H1 (cell line): ENCODE results near the gene NCCRP1. TPM values are rescaled to one million over a fixed set of nuclear protein-coding genes. Genes with fewer than 3 reads are reported as not detected.

ENCODE experiments used
- CTCF ChIA-PET: fragments of 300-600 bp; sonication (Branson Sonifier 250); formaldehyde crosslinking; loops from one replicate; lab custom pipeline; 2021; ENCODE audit not compliant: partially characterized antibody; lab: Charles Lee
- POLR2A ChIA-PET: fragments of 300-600 bp; sonication (Branson Sonifier 250); formaldehyde crosslinking; loops from one replicate; lab custom pipeline; 2021; ENCODE audit warnings: inconsistent platforms; ENCODE audit not compliant: partially characterized antibody; lab: Charles Lee
- DNase-seq, 2 experiments: peaks; one replicate each; pipeline versions ENCODE4 v3.0.0 to v3.0.0-alpha.2; 2010 to 2022; ENCODE audit warnings: low spot score in 2 of 2, low read depth in 1 of 2, mixed read lengths in 1 of 2
- FAIRE-seq: peaks from 2 replicates; lab custom pipeline; 2011; peaks lifted over from hg19 to GRCh38; lab: Jason Lieb, UNC
- H2AFZ ChIP-seq: 2 replicates; pipeline ENCODE4 v1.8.1; 2012; ENCODE audit warnings: low read length, inconsistent platforms
- H2AK5ac ChIP-seq: 2 replicates; pipeline ENCODE4 v1.6.1; 2013; ENCODE audit warnings: low read depth, low read length
- H2BK120ac ChIP-seq: replicated peaks from 2 replicates; pipeline ENCODE3; 2013; ENCODE audit warnings: low read depth, low read length, inconsistent platforms
- H2BK12ac ChIP-seq: 2 replicates; pipeline ENCODE4 v1.6.1; 2013; ENCODE audit warnings: low read depth, low read length
- H2BK15ac ChIP-seq: 2 replicates; pipeline ENCODE4 v1.6.1; 2013; ENCODE audit warnings: low read length
- H2BK20ac ChIP-seq: 2 replicates; pipeline ENCODE4 v1.6.1; 2013; ENCODE audit warnings: low read length
- H2BK5ac ChIP-seq: 2 replicates; pipeline ENCODE4 v1.6.1; 2013; ENCODE audit warnings: low read depth, low read length
- H3K14ac ChIP-seq: 2 replicates; pipeline ENCODE4 v1.6.1; 2013; ENCODE audit warnings: inconsistent platforms; ENCODE audit not compliant: insufficient read length
- H3K18ac ChIP-seq: 2 replicates; pipeline ENCODE4 v1.6.1; 2013; ENCODE audit warnings: low read length; ENCODE audit errors: extremely low read depth
- H3K23ac ChIP-seq: 2 replicates; pipeline ENCODE4 v1.6.1; 2013; ENCODE audit warnings: inconsistent platforms; ENCODE audit not compliant: insufficient read length
- H3K23me2 ChIP-seq: 2 replicates; pipeline ENCODE4 v1.6.1; 2013; ENCODE audit warnings: low read depth, low read length
- H3K27ac ChIP-seq: 2 replicates; pipeline ENCODE4 v1.6.1; 2011; ENCODE audit warnings: low read depth, low read length, inconsistent platforms
- H3K27me3 ChIP-seq, 4 experiments: replicated peaks in 1 of 4; 1 replicate in 1 of 4; 2 replicates in 3 of 4; pipeline versions ENCODE4 v1.6.1 to v1.8.1; 2011 to 2013; ENCODE audit warnings: low read length in 3 of 4, mild to moderate bottlenecking in 3 of 4, inconsistent platforms in 2 of 4, mixed read lengths in 2 of 4, moderate library complexity in 1 of 4; ENCODE audit not compliant: control insufficient read depth in 3 of 4, insufficient read depth in 3 of 4; ENCODE audit errors: extremely low read depth in 1 of 4
- H3K36me3 ChIP-seq, 4 experiments: 2 replicates each; pipeline versions ENCODE4 v1.6.1 to v1.8.1; 2011 to 2013; ENCODE audit warnings: mild to moderate bottlenecking in 4 of 4, low read length in 3 of 4, moderate library complexity in 2 of 4, control low read depth in 1 of 4, inconsistent platforms in 1 of 4; ENCODE audit not compliant: insufficient read depth in 4 of 4, control insufficient read depth in 2 of 4
- H3K4ac ChIP-seq: replicated peaks from 2 replicates; pipeline ENCODE3; 2013; ENCODE audit warnings: low read length, low read depth, mixed read lengths, inconsistent platforms; ENCODE audit not compliant: insufficient read length
- H3K4me1 ChIP-seq, 4 experiments: replicated peaks in 1 of 4; 1 replicate in 1 of 4; 2 replicates in 3 of 4; pipeline versions ENCODE4 v1.6.1 to v1.8.1; 2011 to 2013; ENCODE audit warnings: low read length in 3 of 4, inconsistent platforms in 2 of 4, mixed read lengths in 1 of 4; ENCODE audit not compliant: insufficient read depth in 4 of 4, control insufficient read depth in 3 of 4
- H3K4me2 ChIP-seq, 2 experiments: 2 replicates each; pipeline versions ENCODE4 v1.6.1 to v1.8.1; 2011 to 2013; ENCODE audit warnings: low read depth in 2 of 2, low read length in 2 of 2, control low read depth in 1 of 2, inconsistent platforms in 1 of 2, mild to moderate bottlenecking in 1 of 2; ENCODE audit not compliant: insufficient read depth in 1 of 2
- H3K4me3 ChIP-seq, 4 experiments: fragments of 200-600, 300-600 bp in 1 of 4; sonication (generic), shearing (Covaris generic), sonication (Bioruptor Twin) in 1 of 4; 2 replicates each; pipeline versions ENCODE4 v1.5.1 to v1.8.1; 2011 to 2016; ENCODE audit warnings: low read length in 4 of 4, low read depth in 3 of 4, control low read depth in 2 of 4, inconsistent platforms in 2 of 4, mild to moderate bottlenecking in 2 of 4, mixed read lengths in 1 of 4, moderate library complexity in 1 of 4; ENCODE audit not compliant: insufficient read depth in 2 of 4; ENCODE audit errors: extremely low read depth in 1 of 4
- H3K56ac ChIP-seq: replicated peaks from 2 replicates; pipeline ENCODE3; 2013; ENCODE audit warnings: low read depth, mild to moderate bottlenecking, mixed read lengths, low read length, inconsistent platforms; ENCODE audit not compliant: insufficient read length
- H3K79me1 ChIP-seq: 2 replicates; pipeline ENCODE4 v1.6.1; 2013; ENCODE audit warnings: low read depth, low read length, control low read depth
- H3K79me2 ChIP-seq, 2 experiments: 2 replicates each; pipeline versions ENCODE4 v1.6.1 to v1.8.1; 2012 to 2013; ENCODE audit warnings: low read length in 2 of 2, mild to moderate bottlenecking in 2 of 2, inconsistent platforms in 1 of 2; ENCODE audit not compliant: insufficient read depth in 2 of 2, control insufficient read depth in 1 of 2
- H3K9ac ChIP-seq, 4 experiments: replicated peaks in 1 of 4; 1 replicate in 1 of 4; 2 replicates in 3 of 4; pipeline versions ENCODE4 v1.6.1 to v1.8.1; 2011 to 2013; ENCODE audit warnings: low read depth in 3 of 4, low read length in 3 of 4, control low read depth in 2 of 4, mild to moderate bottlenecking in 2 of 4, moderate library complexity in 2 of 4, inconsistent platforms in 1 of 4; ENCODE audit errors: extremely low read depth in 1 of 4
- H3K9me3 ChIP-seq, 2 experiments: 2 replicates each; pipeline versions ENCODE4 v1.6.1 to v1.8.1; 2012 to 2013; ENCODE audit warnings: mild to moderate bottlenecking in 2 of 2, moderate library complexity in 2 of 2, control low read depth in 1 of 2, inconsistent platforms in 1 of 2, low read depth in 1 of 2, low read length in 1 of 2, mixed read lengths in 1 of 2; ENCODE audit not compliant: insufficient read depth in 2 of 2
- H4K20me1 ChIP-seq, 2 experiments: replicated peaks in 1 of 2; 2 replicates each; pipeline versions ENCODE3 to v1.8.1; 2011 to 2013; ENCODE audit warnings: inconsistent platforms in 2 of 2, low read length in 2 of 2, mild to moderate bottlenecking in 1 of 2; ENCODE audit not compliant: insufficient read depth in 2 of 2, control insufficient read depth in 1 of 2
- H4K5ac ChIP-seq: 2 replicates; pipeline ENCODE4 v1.6.1; 2013; ENCODE audit warnings: low read length, low read depth, mixed read lengths, inconsistent platforms; ENCODE audit not compliant: insufficient read length
- H4K8ac ChIP-seq: 2 replicates; pipeline ENCODE4 v1.8.0; 2013; ENCODE audit warnings: mild to moderate bottlenecking, moderate library complexity, low read length, inconsistent platforms; ENCODE audit not compliant: insufficient read depth; ENCODE audit errors: extremely low read depth
- H4K91ac ChIP-seq: replicated peaks from 2 replicates; pipeline ENCODE3; 2013; ENCODE audit warnings: low read length, mixed read lengths, inconsistent platforms; ENCODE audit not compliant: insufficient read length
- EGR1 ChIP-seq: IDR thresholded peaks from 2 replicates; pipeline ENCODE4 v1.6.1; 2011; ENCODE audit warnings: low read depth, low read length, borderline replicate concordance
- MAFK ChIP-seq: IDR thresholded peaks from 2 replicates; pipeline ENCODE4 v1.6.1; 2012; ENCODE audit warnings: low read depth, mild to moderate bottlenecking, improper control_type of control experiment, low read length
- RAD21 ChIP-seq, 2 experiments: IDR thresholded peaks in 1 of 2; conservative IDR thresholded peaks in 1 of 2; 2 replicates each; pipeline ENCODE4 v1.6.1; 2011; ENCODE audit warnings: low read depth in 2 of 2, low read length in 2 of 2, improper control_type of control experiment in 1 of 2, inconsistent platforms in 1 of 2, mild to moderate bottlenecking in 1 of 2, moderate library complexity in 1 of 2
- RNF2 ChIP-seq: fragments of 200-900, 300-1000 bp; sonication (generic); IDR thresholded peaks from 2 replicates; pipeline ENCODE4 v1.7.1; 2016; ENCODE audit warnings: borderline replicate concordance, low read depth, mild to moderate bottlenecking, antibody characterized with exemption, low read length; ENCODE audit not compliant: poor library complexity, severe bottlenecking; ENCODE audit errors: missing control alignments
- TCF12 ChIP-seq: IDR thresholded peaks from 2 replicates; pipeline ENCODE4 v1.6.1; 2011; ENCODE audit warnings: low read depth, mild to moderate bottlenecking, low read length
- TEAD4 ChIP-seq: IDR thresholded peaks from 2 replicates; pipeline ENCODE4 v1.6.1; 2012; ENCODE audit warnings: low read depth, low read length, inconsistent platforms, mixed read lengths
- USF2 ChIP-seq: IDR thresholded peaks from 2 replicates; pipeline ENCODE4 v1.6.1; 2011; ENCODE audit warnings: low read length, improper control_type of control experiment
- WGBS, 2 experiments: shearing (Covaris generic) in 1 of 2; methylation state at CpG; one replicate each; pipeline versions ENCODE4 v1.1.6 to v1.1.7; 2013 to 2015; ENCODE audit warnings: low lambda C conversion rate in 2 of 2, mixed read lengths in 2 of 2, inconsistent platforms in 1 of 2, low coverage in 1 of 2, missing lambda C conversion rate in 1 of 2; ENCODE audit not compliant: insufficient replicate concordance in 2 of 2, insufficient coverage in 1 of 2, insufficient read length in 1 of 2; ENCODE audit errors: extremely low coverage in 1 of 2, missing lambda C conversion rate in 1 of 2; 5-methylcytosine and 5-hydroxymethylcytosine counted together
- polyA plus RNA-seq, 7 experiments: library from polyadenylated mRNA; depleted of rRNA in 3 of 7; stranded (reverse) in 5 of 7; unstranded in 2 of 7; fragments of >200 nt in 5 of 7; fragments of 200-250 nt in 2 of 7; gene quantifications; 1 replicate in 5 of 7; 2 replicates in 1 of 7; 4 replicates in 1 of 7; pipeline versions ENCODE4 v1.2.1 to v1.2.3, GENCODE V29; 2011 to 2013; ENCODE audit warnings: missing spikeins in 2 of 7, mixed read lengths in 2 of 7
- total RNA-seq: library from RNA; stranded (reverse); fragmentation: NEBNext Ultra II Directional; extraction: Animal tissue kit (Norgen Biotek cat#: 25700); gene quantifications from 2 replicates; pipeline ENCODE4 v1.2.1, GENCODE V29; 2021
- TF ChIP-seq, protein P1 (sequence below): IDR thresholded peaks from 2 replicates; pipeline ENCODE4 v1.6.1; 2012; ENCODE audit warnings: inconsistent platforms

Gene NCCRP1
- total and polyA plus RNA-seq, 2 of the 8 experiments (the other 6 are each of a cell fraction or from before 2014, with no cell fraction given): 2.8 to 7.9 TPM

DNA sequence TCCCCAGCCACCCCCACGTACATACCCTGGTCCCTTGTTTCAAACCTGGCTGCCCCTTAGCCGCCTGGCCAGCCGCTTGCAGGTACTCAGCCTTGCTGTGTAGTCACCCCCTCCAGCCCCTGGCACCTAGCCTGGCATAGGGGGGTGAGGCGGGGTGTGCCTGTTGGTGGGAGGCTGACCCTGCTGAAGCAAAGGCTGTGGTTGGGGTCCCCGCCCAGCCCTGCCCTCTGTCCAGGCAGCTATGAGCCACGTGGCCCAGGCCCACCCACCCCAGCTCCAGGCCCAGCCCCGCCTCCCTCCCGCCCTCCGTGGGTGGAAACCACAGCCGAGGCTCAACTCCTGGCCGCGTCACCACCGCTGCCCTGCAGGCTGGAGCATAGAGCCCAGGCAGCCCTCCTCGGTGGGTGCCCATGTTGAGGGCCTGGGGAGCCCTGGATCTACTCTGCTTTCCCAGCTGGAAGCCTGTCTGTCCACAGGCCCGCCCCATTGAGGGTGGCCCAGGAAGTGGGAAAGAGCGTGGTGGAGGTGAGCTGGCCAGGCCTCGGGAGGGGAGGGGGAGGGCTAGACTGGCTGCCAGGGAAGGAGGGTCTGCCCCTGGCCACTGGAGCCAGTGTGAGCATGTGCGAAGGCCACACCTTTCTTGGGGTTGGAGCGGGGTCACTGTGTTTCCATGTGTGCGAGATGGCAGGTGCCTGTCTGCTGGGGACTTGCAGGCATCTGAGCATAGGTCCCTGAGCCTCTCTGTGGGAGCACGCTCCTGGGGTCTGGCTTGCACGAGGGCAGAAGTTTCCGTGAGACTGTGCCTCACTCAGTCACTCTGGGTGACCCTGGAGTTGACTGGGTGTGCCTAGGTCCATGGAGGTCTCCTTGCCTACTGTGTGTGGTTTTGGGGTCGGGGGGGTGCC, 40.2 kb upstream of the NCCRP1 start:
- ChIA-PET CTCF (interaction anchor here (0.6 to 5.8 kb wide), 5 partner anchors 11 to 105 kb away, joined by 3 to 27 read pairs (median 6); no protein-coding TSS in a partner anchor), POLR2A (interaction anchor here (1.2 kb wide), 1 partner anchor 17 kb away, joined by 4 read pairs; no protein-coding TSS in a partner anchor)
- H3K56ac ChIP-seq: no peak overlapping the region
- H2AFZ ChIP-seq: no peak overlapping the region
- H3K14ac ChIP-seq: no peak overlapping the region
- no peak overlapping the region for H3K23ac ChIP-seq
- H2BK120ac ChIP-seq: peak overlapping the region; percentile 38
- H3K4me1 ChIP-seq: peaks cover 4 to 39% (median 20%) of the 10 kb centered on the region in 4 experiments
- peaks cover 17 to 32% of the 10 kb centered on the region in 2 experiments for H4K20me1 ChIP-seq
- no peak overlapping the region for H3K27ac ChIP-seq
- no peak overlapping the region for H3K4me3 ChIP-seq
- H2BK15ac ChIP-seq: peak overlapping the region; percentile 97; the same call in 1 of the 2 replicates
- peaks cover 0 to 52% of the 10 kb centered on the region in 2 experiments; a peak in 2 of 4 replicates for H3K79me2 ChIP-seq
- no peak overlapping the region for H3K4me2 ChIP-seq
- peaks cover 36% of the 10 kb centered on the region for H3K79me1 ChIP-seq
- peaks cover 0 to 1% (median 0%) of the 10 kb centered on the region in 4 experiments; a peak in 1 of 7 replicates for H3K27me3 ChIP-seq
- DNase-seq (no peak), FAIRE-seq (no peak)
- H3K36me3 ChIP-seq: no peaks in the 10 kb centered on the region; a peak in 2 of 8 replicates
- H2BK12ac ChIP-seq: 0 out of 2 replicates have a peak overlapping the region, but pooled peaks have one; percentile 27
- WGBS, 2 experiments: 80% methylated on average over 21 of the region's 24 CpGs; no CpG with 5 or more reads in 1 of the 2 experiments
- H3K18ac ChIP-seq: 0 out of 2 replicates have a peak overlapping the region, but pooled peaks have one; percentile 13
- peak overlapping the region; percentile 60 for H2BK5ac ChIP-seq
- peak overlapping the region; percentile 99; the same call in 1 of the 2 replicates for H2AK5ac ChIP-seq
- 0 out of 2 replicates have a peak overlapping the region, but pooled peaks have one; percentile 7 for H4K8ac ChIP-seq
- H4K5ac ChIP-seq: no peak overlapping the region
- H2BK20ac ChIP-seq: no peak overlapping the region
- H3K4ac ChIP-seq: peak overlapping the region; percentile 59
- peaks cover 3% of the 10 kb centered on the region; the same call in 1 of the 2 replicates for H3K23me2 ChIP-seq
- H3K9ac ChIP-seq: 0 out of 7 replicates have a peak overlapping the region, but pooled peaks of 1 of the 4 experiments have one; percentile 19
- no peaks in the 10 kb centered on the region for H3K9me3 ChIP-seq
- H4K91ac ChIP-seq: peak overlapping the region; percentile 17
- TF ChIP-seq EGR1 (no peak), TCF12 (no peak), RAD21 (IDR thresholded peaks at IDR 0.05 in 1 of 2, conservative IDR thresholded peaks at IDR 0.05 in 1 of 2; ENCODE audit: low read depth in 2 of 2, low read length in 2 of 2) (no peak), MAFK (no peak), TEAD4 (no peak), RNF2 (no peak), USF2 (no peak)
- TF ChIP-seq, protein P1, sequence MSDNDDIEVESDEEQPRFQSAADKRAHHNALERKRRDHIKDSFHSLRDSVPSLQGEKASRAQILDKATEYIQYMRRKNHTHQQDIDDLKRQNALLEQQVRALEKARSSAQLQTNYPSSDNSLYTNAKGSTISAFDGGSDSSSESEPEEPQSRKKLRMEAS: no peak
